Measurements from ENCODE around the gene HFM1. TPM values are rescaled to one million over a fixed set of nuclear protein-coding genes. Genes with fewer than 3 reads are reported as not detected.

HFM1 gene
- total and polyA plus RNA-seq, 4 experiments from 2014 or later, result not detected

GRCh38 chr1:91245435-91245834 lies 159.2 kb downstream of the HFM1 start:
- H3K4me3 Mint-ChIP-seq, result no peak overlapping the region
- intact Hi-C loops (cut with micrococcal nuclease), result no loop called here

GRCh38 chr1:91244737-91245136 lies 159.9 kb downstream of the HFM1 start:
- H3K36me3 ChIP-seq (ENCODE audit: insufficient read depth, low read length), result no peaks in the 10 kb centered on the region
- Mint-ChIP-seq H3K27ac (no peak overlapping the region), H3K4me1 (no peaks in the 10 kb centered on the region), H3K9me3 (peaks cover 0 to 3% (median 0%) of the 10 kb centered on the region in 8 donors), H3K27me3 (peaks cover 1 to 4% of the 10 kb centered on the region in 2 donors), H3K36me3 (no peaks in the 10 kb centered on the region), H3K4me3 (no peak overlapping the region)
- H3K27ac ChIP-seq (ENCODE audit: low read depth, low read length), result no peak overlapping the region
- no peak overlapping the region for H3K4me3 ChIP-seq (ENCODE audit: low read length in 2 of 2)
- ChIA-PET POLR2A (ENCODE audit: partially characterized antibody) (interaction anchor here (0.6 kb wide), 1 partner anchor 31 kb away, joined by 3 read pairs; no protein-coding TSS in a partner anchor), CTCF (ENCODE audit: partially characterized antibody) (interaction anchor here (0.6 kb wide), 1 partner anchor 102 kb away, joined by 3 read pairs; no protein-coding TSS in a partner anchor)
- no peaks in the 10 kb centered on the region for H3K9me3 ChIP-seq (ENCODE audit: control insufficient read depth in 1 of 2, low read length in 2 of 2)
- no peak for DNase-seq
- no peaks in the 10 kb centered on the region for H3K4me1 ChIP-seq (ENCODE audit: insufficient read depth, low read length)
- intact Hi-C loops (cut with micrococcal nuclease), result no loop called here
- H3K27me3 ChIP-seq (ENCODE audit: insufficient read depth, low read length), result no peaks in the 10 kb centered on the region

More at GRCh38 chr1:91245435-91245834, 159.2 kb downstream of the HFM1 start:
- no peaks in the 10 kb centered on the region for H3K4me1 ChIP-seq (ENCODE audit: insufficient read depth, low read length)
- H3K36me3 ChIP-seq (ENCODE audit: insufficient read depth, low read length), result no peaks in the 10 kb centered on the region
- H3K27ac ChIP-seq (ENCODE audit: low read depth, low read length), result no peak overlapping the region
- Mint-ChIP-seq H3K27me3 (peaks cover 1 to 4% of the 10 kb centered on the region in 2 donors), H3K9me3 (peaks cover 0 to 3% (median 0%) of the 10 kb centered on the region in 8 donors), H3K36me3 (no peaks in the 10 kb centered on the region), H3K27ac (no peak overlapping the region), H3K4me1 (no peaks in the 10 kb centered on the region)
- no peaks in the 10 kb centered on the region for H3K9me3 ChIP-seq (ENCODE audit: control insufficient read depth in 1 of 2, low read length in 2 of 2)
- no peaks in the 10 kb centered on the region for H3K27me3 ChIP-seq (ENCODE audit: insufficient read depth, low read length)
- ChIA-PET POLR2A (ENCODE audit: partially characterized antibody) (no interaction called here), CTCF (ENCODE audit: partially characterized antibody) (interaction anchor here (0.6 kb wide), 1 partner anchor 101 kb away, joined by 3 read pairs; no protein-coding TSS in a partner anchor)
- no peak overlapping the region for H3K4me3 ChIP-seq (ENCODE audit: low read length in 2 of 2)
- no peak for DNase-seq

- POLR2A ChIA-PET (ENCODE audit: partially characterized antibody), result no interaction called here
- no peaks in the 10 kb centered on the region for H3K27me3 ChIP-seq (ENCODE audit: insufficient read depth, low read length)
- intact Hi-C loops (cut with micrococcal nuclease), result loop anchor here (2.0 kb wide), 1 partner anchor 34 kb away; no protein-coding TSS in a partner anchor
- no peak overlapping the region for H3K27ac ChIP-seq (ENCODE audit: low read depth, low read length)
- peaks cover 0 to 3% (median 0%) of the 10 kb centered on the region in 8 donors for H3K9me3 Mint-ChIP-seq
- no peaks in the 10 kb centered on the region for H3K36me3 ChIP-seq (ENCODE audit: insufficient read depth, low read length)
- CTCF ChIA-PET (ENCODE audit: partially characterized antibody), result no interaction called here
- H3K4me1 ChIP-seq (ENCODE audit: insufficient read depth, low read length), result no peaks in the 10 kb centered on the region
- no peak for DNase-seq
- no peak overlapping the region for H3K27ac Mint-ChIP-seq
- H3K4me3 ChIP-seq (ENCODE audit: low read length in 2 of 2), result no peak overlapping the region
- H3K4me1 Mint-ChIP-seq, result no peaks in the 10 kb centered on the region
- H3K36me3 Mint-ChIP-seq, result no peaks in the 10 kb centered on the region
- H3K27me3 Mint-ChIP-seq, result peaks cover 0 to 3% of the 10 kb centered on the region in 2 donors
- no peak overlapping the region for H3K4me3 Mint-ChIP-seq
- no peaks in the 10 kb centered on the region for H3K9me3 ChIP-seq (ENCODE audit: control insufficient read depth in 1 of 2, low read length in 2 of 2)
Measured at GRCh38 chr1:91243171-91243570, 161.5 kb downstream of the HFM1 start.

GRCh38 chr1:91234181-91234580 lies 170.5 kb downstream of the HFM1 start:
- intact Hi-C loops (cut with micrococcal nuclease), result no loop called here
- no peaks in the 10 kb centered on the region for H3K36me3 ChIP-seq (ENCODE audit: insufficient read depth, low read length)
- DNase-seq, result no peak
- ChIA-PET CTCF (ENCODE audit: partially characterized antibody) (no interaction called here), POLR2A (ENCODE audit: partially characterized antibody) (no interaction called here)
- Mint-ChIP-seq H3K9me3 (peaks cover 0 to 4% (median 0%) of the 10 kb centered on the region in 8 donors), H3K27me3 (peaks cover 2 to 9% of the 10 kb centered on the region in 2 donors), H3K4me3 (no peak overlapping the region), H3K4me1 (no peaks in the 10 kb centered on the region), H3K27ac (no peak overlapping the region), H3K36me3 (no peaks in the 10 kb centered on the region)
- no peaks in the 10 kb centered on the region for H3K9me3 ChIP-seq (ENCODE audit: control insufficient read depth in 1 of 2, low read length in 2 of 2)
- no peaks in the 10 kb centered on the region for H3K27me3 ChIP-seq (ENCODE audit: insufficient read depth, low read length)
- no peak overlapping the region for H3K27ac ChIP-seq (ENCODE audit: low read depth, low read length)
- H3K4me1 ChIP-seq (ENCODE audit: insufficient read depth, low read length), result no peaks in the 10 kb centered on the region
- no peak overlapping the region for H3K4me3 ChIP-seq (ENCODE audit: low read length in 2 of 2)

- intact Hi-C loops (cut with micrococcal nuclease), result no loop called here
- no peak overlapping the region for H3K4me3 ChIP-seq (ENCODE audit: low read length in 2 of 2)
- Mint-ChIP-seq H3K36me3 (no peaks in the 10 kb centered on the region), H3K9me3 (peaks cover 0 to 8% (median 0%) of the 10 kb centered on the region in 8 donors), H3K27me3 (peaks cover 0 to 1% of the 10 kb centered on the region in 2 donors), H3K4me3 (no peak overlapping the region), H3K27ac (no peak overlapping the region), H3K4me1 (no peaks in the 10 kb centered on the region)
- H3K9me3 ChIP-seq (ENCODE audit: control insufficient read depth in 1 of 2, low read length in 2 of 2), result no peaks in the 10 kb centered on the region
- no peak overlapping the region for H3K27ac ChIP-seq (ENCODE audit: low read depth, low read length)
- no peaks in the 10 kb centered on the region for H3K27me3 ChIP-seq (ENCODE audit: insufficient read depth, low read length)
- no peaks in the 10 kb centered on the region for H3K4me1 ChIP-seq (ENCODE audit: insufficient read depth, low read length)
- no peaks in the 10 kb centered on the region for H3K36me3 ChIP-seq (ENCODE audit: insufficient read depth, low read length)
- CTCF ChIA-PET (ENCODE audit: partially characterized antibody), result no interaction called here
- no peak for DNase-seq
- POLR2A ChIA-PET (ENCODE audit: partially characterized antibody), result no interaction called here
Measured at GRCh38 chr1:91226741-91227140, 177.9 kb downstream of the HFM1 start.

- ChIA-PET POLR2A (ENCODE audit: partially characterized antibody) (no interaction called here), CTCF (ENCODE audit: partially characterized antibody) (no interaction called here)
- Histone ChIP-seq H3K9me3 (ENCODE audit: control insufficient read depth in 1 of 2, low read length in 2 of 2) (no peaks in the 10 kb centered on the region), H3K4me1 (ENCODE audit: insufficient read depth, low read length) (no peaks in the 10 kb centered on the region), H3K4me3 (ENCODE audit: low read length in 2 of 2) (no peak overlapping the region), H3K36me3 (ENCODE audit: insufficient read depth, low read length) (no peaks in the 10 kb centered on the region), H3K27ac (ENCODE audit: low read depth, low read length) (no peak overlapping the region), H3K27me3 (ENCODE audit: insufficient read depth, low read length) (no peaks in the 10 kb centered on the region)
- intact Hi-C loops (cut with micrococcal nuclease), result no loop called here
- Mint-ChIP-seq H3K9me3 (peaks cover 5 to 11% (median 6%) of the 10 kb centered on the region in 8 donors), H3K27ac (no peak overlapping the region), H3K4me3 (no peak overlapping the region), H3K36me3 (no peaks in the 10 kb centered on the region), H3K27me3 (peaks cover 1 to 5% of the 10 kb centered on the region in 2 donors), H3K4me1 (no peaks in the 10 kb centered on the region)
- no peak for DNase-seq
Measured at GRCh38 chr1:91224878-91225277, 179.8 kb downstream of the HFM1 start.

GRCh38 chr1:91221017-91221416 lies 183.6 kb downstream of the HFM1 start:
- no peaks in the 10 kb centered on the region for H3K4me1 Mint-ChIP-seq
- ChIA-PET CTCF (ENCODE audit: partially characterized antibody) (no interaction called here), POLR2A (ENCODE audit: partially characterized antibody) (no interaction called here)
- intact Hi-C loops (cut with micrococcal nuclease), result no loop called here
- Histone ChIP-seq H3K4me3 (ENCODE audit: low read length in 2 of 2) (no peak overlapping the region), H3K4me1 (ENCODE audit: insufficient read depth, low read length) (no peaks in the 10 kb centered on the region), H3K36me3 (ENCODE audit: insufficient read depth, low read length) (no peaks in the 10 kb centered on the region), H3K27me3 (ENCODE audit: insufficient read depth, low read length) (no peaks in the 10 kb centered on the region), H3K27ac (ENCODE audit: low read depth, low read length) (no peak overlapping the region), H3K9me3 (ENCODE audit: control insufficient read depth in 1 of 2, low read length in 2 of 2) (no peaks in the 10 kb centered on the region)
- no peaks in the 10 kb centered on the region for H3K36me3 Mint-ChIP-seq
- H3K27ac Mint-ChIP-seq, result no peak overlapping the region
- DNase-seq, result no peak
- peaks cover 7 to 25% (median 12%) of the 10 kb centered on the region in 8 donors for H3K9me3 Mint-ChIP-seq
- no peak overlapping the region for H3K4me3 Mint-ChIP-seq
- peaks cover 4 to 5% of the 10 kb centered on the region in 2 donors for H3K27me3 Mint-ChIP-seq

- POLR2A ChIA-PET (ENCODE audit: partially characterized antibody), result no interaction called here
- CTCF ChIA-PET (ENCODE audit: partially characterized antibody), result no interaction called here
- Histone ChIP-seq H3K4me3 (ENCODE audit: low read length in 2 of 2) (no peak overlapping the region), H3K36me3 (ENCODE audit: insufficient read depth, low read length) (no peaks in the 10 kb centered on the region), H3K4me1 (ENCODE audit: insufficient read depth, low read length) (no peaks in the 10 kb centered on the region), H3K9me3 (ENCODE audit: control insufficient read depth in 1 of 2, low read length in 2 of 2) (no peaks in the 10 kb centered on the region), H3K27ac (ENCODE audit: low read depth, low read length) (no peak overlapping the region), H3K27me3 (ENCODE audit: insufficient read depth, low read length) (no peaks in the 10 kb centered on the region)
- peaks cover 4 to 5% of the 10 kb centered on the region in 2 donors for H3K27me3 Mint-ChIP-seq
- H3K36me3 Mint-ChIP-seq, result no peaks in the 10 kb centered on the region
- intact Hi-C loops (cut with micrococcal nuclease), result no loop called here
- no peak overlapping the region for H3K27ac Mint-ChIP-seq
- DNase-seq, result no peak
- H3K9me3 Mint-ChIP-seq, result peaks cover 7 to 25% (median 11%) of the 10 kb centered on the region in 8 donors
- H3K4me1 Mint-ChIP-seq, result no peaks in the 10 kb centered on the region
- no peak overlapping the region for H3K4me3 Mint-ChIP-seq
Measured at GRCh38 chr1:91217911-91218310, 186.7 kb downstream of the HFM1 start.

Data from CD4-positive, alpha-beta memory T cell (primary cell).